GM12891 (cell line): ENCODE measurements around the gene COMTD1.

ENCODE experiments used
- PAX5 ChIP-seq: IDR thresholded peaks from 2 replicates; pipeline ENCODE4 v1.6.1; 2011; ENCODE audit warnings: low read length, moderate library complexity, mild to moderate bottlenecking; ENCODE audit not compliant: insufficient read depth, severe bottlenecking
- POLR2A ChIP-seq: IDR thresholded peaks from 2 replicates; pipeline ENCODE4 v1.6.1; 2011; ENCODE audit warnings: low read depth, low read length, control low read depth

DNA sequence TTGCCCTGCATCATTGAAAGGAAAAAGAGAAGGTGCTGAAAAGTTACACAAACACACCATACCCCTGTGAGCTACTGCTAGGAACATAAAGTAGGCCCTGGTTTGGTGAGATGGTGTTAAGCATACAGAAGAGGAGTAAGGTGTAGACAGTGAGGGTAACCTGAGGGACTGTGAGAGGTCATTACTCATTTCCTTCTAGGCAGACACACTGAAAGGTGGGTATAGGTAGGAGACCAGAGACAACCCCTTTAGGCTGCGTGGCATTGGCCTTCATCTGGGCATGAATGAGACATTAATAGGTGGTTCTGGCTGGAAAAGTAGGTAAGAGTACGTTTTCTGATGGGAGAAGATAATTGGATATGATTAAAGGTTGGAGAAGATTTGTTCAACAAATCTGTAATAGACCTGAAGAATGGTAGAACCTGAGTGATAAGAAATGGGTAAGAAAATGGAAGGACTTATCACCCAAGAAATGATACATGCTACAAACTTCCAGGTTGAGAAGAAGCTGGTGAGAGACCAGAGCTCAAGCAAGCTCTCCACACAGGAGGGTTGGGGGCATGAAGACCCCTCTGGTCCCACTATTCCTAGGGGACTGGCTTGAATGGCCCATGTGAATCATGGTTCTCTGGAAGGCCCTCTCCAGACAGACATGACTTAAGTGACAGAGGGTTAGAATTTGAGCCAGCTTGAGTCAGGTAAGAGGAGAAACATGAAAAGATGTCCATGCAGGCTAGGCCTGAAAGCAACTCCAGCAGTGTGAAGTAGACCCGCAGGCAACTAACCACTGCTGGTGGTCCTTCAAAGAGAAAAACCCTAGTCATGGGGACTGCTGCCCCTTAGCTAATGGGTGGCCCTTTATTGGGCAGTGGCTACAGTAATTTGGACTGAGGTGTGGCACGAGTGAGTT, 3.8 kb downstream of the COMTD1 start:
- peak; percentile 79 for TF ChIP-seq POLR2A
- TF ChIP-seq PAX5: no peak
